WERI-Rb-1 (cell line): ENCODE measurements around the gene COPB2.
A peak's percentile ranks its signal among the peaks of the same experiment; 100 is the strongest.

Experiments
- DNase-seq: peaks from one replicate; pipeline ENCODE4 v3.0.0-alpha.2; 2020
- H3K27ac ChIP-seq: fragments of 250-450 bp; sonication (Bioruptor Pico); 2 replicates; pipeline ENCODE4 v1.5.1; 2020; ENCODE audit warnings: mild to moderate bottlenecking, moderate library complexity
- H3K27me3 ChIP-seq: fragments of 250-450 bp; sonication (Bioruptor Pico); 2 replicates; pipeline ENCODE4 v1.5.1; 2021; ENCODE audit warnings: mild to moderate bottlenecking, low read depth, moderate library complexity; ENCODE audit not compliant: insufficient read depth, severe bottlenecking
- H3K36me3 ChIP-seq: fragments of 250-450 bp; sonication (Bioruptor Pico); 2 replicates; pipeline ENCODE4 v1.5.1; 2020; ENCODE audit warnings: mild to moderate bottlenecking, moderate library complexity
- H3K4me3 ChIP-seq: 2 replicates; pipeline ENCODE4 v1.5.1; 2011; ENCODE audit warnings: low read depth, mild to moderate bottlenecking, control low read depth, low read length
- H3K9me3 ChIP-seq: fragments of 250-450 bp; sonication (Bioruptor Pico); 2 replicates; pipeline ENCODE4 v1.5.1; 2021; ENCODE audit warnings: mild to moderate bottlenecking, moderate library complexity; ENCODE audit not compliant: severe bottlenecking
- CTCF ChIP-seq: IDR thresholded peaks from 2 replicates; pipeline ENCODE4 v1.5.1; 2011; ENCODE audit warnings: low read depth, mild to moderate bottlenecking, control low read depth, inconsistent platforms, low read length

The COPB2 gene

DNA sequence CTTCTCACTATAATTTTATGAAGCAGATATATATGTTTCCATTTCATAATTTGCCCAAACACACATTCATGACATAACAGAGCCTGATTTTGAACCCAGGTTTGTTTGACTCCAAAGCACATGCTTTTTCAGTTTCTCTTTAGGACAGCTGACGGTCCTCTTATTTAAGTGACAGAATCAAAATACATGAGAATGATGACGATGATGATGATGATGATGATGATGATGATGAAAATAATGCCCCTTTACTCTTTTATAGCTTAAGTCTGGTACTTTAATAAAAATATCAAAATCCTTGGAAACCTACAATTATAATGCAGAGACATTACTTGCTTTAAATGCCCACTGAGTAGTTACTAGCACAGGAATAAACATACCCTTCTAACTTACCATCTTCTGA lies 15.3 kb downstream of the COPB2 start:
- Histone ChIP-seq H3K4me3 (no peak overlapping the region), H3K9me3 (no peaks in the 10 kb centered on the region), H3K36me3 (peaks cover 93% of the 10 kb centered on the region), H3K27me3 (no peaks in the 10 kb centered on the region), H3K27ac (no peak overlapping the region)
- no peak for DNase-seq
- no peak for TF ChIP-seq CTCF

DNA sequence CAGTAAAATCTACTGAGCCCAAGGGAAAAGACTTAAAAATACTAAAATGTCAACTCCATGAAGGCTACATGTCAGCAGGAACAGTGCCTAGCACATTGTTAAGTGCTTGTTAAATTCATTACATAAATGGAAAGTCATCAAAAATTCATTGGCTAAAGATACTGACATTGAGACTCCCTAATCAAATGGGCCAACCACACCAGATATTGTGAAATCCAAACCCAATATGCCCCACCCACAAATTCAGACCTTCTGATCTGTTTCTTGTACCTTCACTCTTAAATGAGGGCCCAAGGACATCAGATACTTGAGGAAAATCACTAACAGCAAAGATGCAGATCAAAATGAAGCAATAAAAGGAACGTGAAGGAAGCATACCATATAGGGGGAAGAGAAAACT lies 24.9 kb downstream of the COPB2 start:
- no peaks in the 10 kb centered on the region for H3K9me3 ChIP-seq
- peaks cover 100% of the 10 kb centered on the region for H3K36me3 ChIP-seq
- H3K4me3 ChIP-seq, result no peak overlapping the region
- TF ChIP-seq CTCF, result no peak
- H3K27ac ChIP-seq, result no peak overlapping the region
- H3K27me3 ChIP-seq, result no peaks in the 10 kb centered on the region
- no peak for DNase-seq

- no peak overlapping the region for H3K4me3 ChIP-seq
Measured at GRCh38 chr3:139361276-139361675, 28.2 kb downstream of the COPB2 start.

GRCh38 chr3:139358841-139359562 lies 30.4 kb downstream of the COPB2 start:
- DNase-seq, result no peak
- H3K27ac ChIP-seq, result peak overlapping the region; percentile 54
- no peaks in the 10 kb centered on the region for H3K9me3 ChIP-seq
- no peak for TF ChIP-seq CTCF
- peaks cover 97% of the 10 kb centered on the region for H3K36me3 ChIP-seq
- H3K27me3 ChIP-seq, result no peaks in the 10 kb centered on the region
- no peak overlapping the region for H3K4me3 ChIP-seq

More at GRCh38 chr3:139361276-139361675, 28.2 kb downstream of the COPB2 start:
- Histone ChIP-seq H3K27me3 (no peaks in the 10 kb centered on the region), H3K27ac (no peak overlapping the region), H3K9me3 (no peaks in the 10 kb centered on the region), H3K36me3 (peaks cover 97% of the 10 kb centered on the region)
- DNase-seq, result no peak
- no peak for TF ChIP-seq CTCF

DNA sequence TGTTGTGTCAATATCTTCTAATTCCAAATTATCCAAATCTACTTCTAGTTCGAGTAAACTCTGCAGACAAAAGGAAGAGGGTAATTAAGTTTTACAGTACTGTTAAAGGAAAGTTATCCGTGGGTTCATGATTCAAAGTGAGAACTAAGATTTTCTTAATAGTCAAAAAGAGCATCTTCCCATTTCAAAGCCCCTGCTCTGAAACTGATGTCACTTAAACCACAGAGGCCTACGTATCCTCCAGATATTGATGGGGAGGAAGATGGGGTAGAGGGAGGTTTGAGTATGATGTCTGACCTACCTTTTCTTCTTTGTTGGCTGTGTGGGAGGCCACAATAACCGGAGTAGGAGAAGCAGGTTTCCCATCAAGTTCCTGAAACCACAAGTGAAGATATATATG lies 31.5 kb downstream of the COPB2 start:
- Histone ChIP-seq H3K27ac (no peak overlapping the region), H3K4me3 (no peak overlapping the region), H3K36me3 (peaks cover 97% of the 10 kb centered on the region), H3K9me3 (no peaks in the 10 kb centered on the region), H3K27me3 (no peaks in the 10 kb centered on the region)
- TF ChIP-seq CTCF, result no peak
- no peak for DNase-seq

GRCh38 chr3:139355891-139356290 lies 33.6 kb downstream of the COPB2 start:
- DNase-seq, result peak; percentile 24
- no peak for TF ChIP-seq CTCF
- H3K27ac ChIP-seq, result peak overlapping the region; percentile 89
- no peak overlapping the region for H3K4me3 ChIP-seq
- no peaks in the 10 kb centered on the region for H3K9me3 ChIP-seq
- H3K27me3 ChIP-seq, result no peaks in the 10 kb centered on the region
- peaks cover 97% of the 10 kb centered on the region for H3K36me3 ChIP-seq
